ENCODE data around the gene MRPL45.
"Not testable (repeated sequence)": the region's sequence is repeated elsewhere in the genome, so short reads cannot be mapped to it uniquely, and the experiment has no call there.

MRPL45 gene

DNA sequence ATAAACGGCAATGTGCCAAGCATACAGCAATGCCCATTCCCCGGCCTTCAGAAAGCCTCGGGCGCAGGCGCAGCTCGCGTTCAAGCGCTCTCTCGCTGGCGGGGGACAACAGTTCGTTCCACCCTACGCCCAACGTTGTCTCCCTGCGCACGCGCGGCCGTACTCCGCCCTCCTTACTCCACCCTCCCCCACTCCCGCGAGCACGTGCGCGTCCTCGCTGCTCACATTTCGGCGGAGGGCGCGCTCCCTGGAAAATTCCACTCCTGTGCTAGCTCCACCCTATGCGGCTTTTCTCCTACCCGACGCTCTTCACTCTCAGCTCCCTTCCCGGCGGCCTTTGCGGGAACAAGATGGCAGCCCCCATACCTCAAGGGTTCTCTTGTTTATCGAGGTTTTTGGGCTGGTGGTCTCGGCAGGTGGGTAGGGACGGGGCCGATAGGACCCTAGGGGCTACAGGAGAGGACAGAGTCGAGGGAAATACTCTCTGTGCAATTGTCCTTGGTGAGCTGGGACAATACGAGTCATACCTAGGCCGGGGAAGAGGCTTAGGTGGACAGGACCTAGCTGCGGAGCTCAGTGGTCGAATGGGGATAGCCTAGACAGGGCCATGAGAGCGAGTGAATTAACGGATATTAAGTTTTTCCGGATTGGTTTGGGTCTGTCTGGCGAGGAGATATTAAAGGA, at the start of gene MRPL45:
TSS of gene MRPL45 (plus strand) at position 335 of the 684 bp plus-strand sequence. CDS start at position 351, 16 bp downstream.
- peak; percentile 95 for DNase-seq (ENCODE audit: low read depth, low spot score)

- DNase-seq (ENCODE audit: low read depth, low spot score), result not testable (repeated sequence)
These were observed 43.8 kb upstream of the MRPL45 start for GRCh38 chr17:38253191-38253590.

GRCh38 chr17:38254357-38254756, 42.6 kb upstream of the MRPL45 start:
- not testable (repeated sequence) for DNase-seq (ENCODE audit: low read depth, low spot score)

GRCh38 chr17:38257013-38257621, 39.9 kb upstream of the MRPL45 start:
- DNase-seq (ENCODE audit: low read depth, low spot score), result peak; percentile 45

DNA sequence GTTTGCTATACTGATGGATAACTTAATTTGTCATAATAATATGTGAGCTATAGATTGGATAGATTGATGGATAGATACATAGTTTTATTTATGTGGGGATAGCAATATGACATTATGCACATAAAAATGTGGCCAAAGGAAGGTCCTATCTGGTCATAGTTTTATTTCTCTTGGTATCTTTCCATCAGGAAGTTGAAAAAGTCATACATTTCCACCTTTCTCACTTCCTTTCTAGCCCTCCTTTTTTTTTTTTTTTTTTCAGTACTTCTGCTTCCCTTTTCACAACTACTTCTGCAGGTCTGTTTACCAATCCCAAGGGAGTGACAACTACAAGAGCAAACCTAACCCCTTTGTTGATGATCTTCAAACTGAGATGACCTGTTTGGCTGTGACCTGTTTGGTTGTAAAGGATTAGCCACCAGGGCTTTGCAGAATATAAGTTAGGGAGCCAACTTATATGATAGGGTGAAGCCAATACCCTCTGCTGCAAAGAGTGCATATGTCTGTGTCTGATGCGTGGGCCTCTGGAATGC, 30.9 kb upstream of the MRPL45 start:
- not testable (repeated sequence) for DNase-seq (ENCODE audit: low read depth, low spot score)

GRCh38 chr17:38266571-38266970, 30.4 kb upstream of the MRPL45 start:
- DNase-seq (ENCODE audit: low read depth, low spot score), result not testable (repeated sequence)

- not testable (repeated sequence) for DNase-seq (ENCODE audit: low read depth, low spot score)
These were observed 28.8 kb upstream of the MRPL45 start for GRCh38 chr17:38268138-38268537.

- not testable (repeated sequence) for DNase-seq (ENCODE audit: low read depth, low spot score)
These were observed 27.9 kb upstream of the MRPL45 start for GRCh38 chr17:38269045-38269444.

- DNase-seq (ENCODE audit: low read depth, low spot score), result not testable (repeated sequence)
These were observed 27.4 kb upstream of the MRPL45 start for GRCh38 chr17:38269552-38269951.

DNA sequence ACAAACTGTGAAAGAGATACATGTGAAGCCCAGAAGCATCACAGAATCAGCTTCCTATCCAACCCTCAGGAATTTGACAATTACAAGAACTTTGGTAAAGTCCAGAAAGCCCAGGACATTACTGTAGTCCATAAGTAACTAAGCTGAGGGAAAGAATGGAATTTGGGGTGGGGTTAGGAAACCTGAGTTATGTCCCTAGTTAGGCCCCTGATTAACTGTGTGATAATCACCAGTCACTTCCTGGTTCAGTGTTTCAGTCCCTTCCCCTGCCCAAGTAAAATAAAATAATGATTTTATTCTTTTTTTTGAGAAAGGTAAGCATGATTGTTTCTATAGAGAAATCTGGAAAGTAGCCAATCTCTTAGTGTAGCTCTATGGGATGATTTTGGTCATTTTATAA, 11.0 kb upstream of the MRPL45 start:
- not testable (repeated sequence) for DNase-seq (ENCODE audit: low read depth, low spot score)

- not testable (repeated sequence) for DNase-seq (ENCODE audit: low read depth, low spot score)
These were observed 10.4 kb upstream of the MRPL45 start for GRCh38 chr17:38286501-38287091.

DNA sequence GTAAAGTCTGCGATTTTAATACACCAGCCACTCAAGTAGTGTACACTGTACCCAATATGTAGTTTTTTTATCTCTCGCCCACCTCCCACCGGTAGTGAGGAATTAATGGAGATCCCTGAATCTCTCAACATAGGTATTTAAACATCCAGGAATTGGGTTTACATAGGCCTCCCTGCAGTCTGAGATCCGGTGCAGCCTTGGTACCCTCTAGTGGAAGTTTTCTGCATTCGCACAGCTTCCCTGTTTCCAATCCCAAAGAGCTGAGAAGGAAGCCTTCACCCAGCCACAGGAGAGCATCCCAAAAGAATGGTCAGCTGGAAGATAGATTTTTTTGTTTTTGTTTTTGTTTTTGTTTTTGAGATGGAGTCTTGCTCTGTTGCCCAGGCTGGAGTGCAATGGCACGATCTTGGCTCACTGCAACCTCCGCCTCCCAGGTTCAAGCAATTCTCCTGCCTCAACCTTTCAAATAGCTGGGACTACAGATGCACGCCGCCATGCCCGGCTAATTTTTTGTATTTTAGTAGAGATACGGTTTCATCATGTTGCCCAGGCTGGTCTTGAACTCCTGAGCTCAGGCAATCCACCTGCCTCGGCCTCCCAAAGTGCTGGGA, 8.6 kb upstream of the MRPL45 start:
- not testable (repeated sequence) for DNase-seq (ENCODE audit: low read depth, low spot score)

DNA sequence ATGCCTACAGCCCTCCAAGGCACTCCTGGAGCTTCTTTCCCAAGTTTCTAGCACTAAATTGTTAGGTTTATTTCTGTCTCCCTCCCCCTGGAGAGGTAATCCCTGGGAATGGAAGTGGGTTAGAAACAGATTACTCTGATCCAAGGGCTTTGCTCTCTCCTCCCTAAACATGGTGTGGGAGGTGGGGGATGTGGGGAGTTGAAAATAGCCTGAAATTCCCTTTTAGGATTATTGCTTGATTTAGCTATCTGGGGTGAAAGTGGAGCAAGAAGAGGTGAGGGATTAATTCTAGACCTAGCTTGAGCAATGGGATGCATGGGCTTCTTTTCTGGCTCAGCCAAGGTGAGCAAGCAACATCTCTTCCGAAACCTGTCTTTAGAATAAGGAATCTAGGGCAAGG, 7.2 kb upstream of the MRPL45 start:
- not testable (repeated sequence) for DNase-seq (ENCODE audit: low read depth, low spot score)

DNA sequence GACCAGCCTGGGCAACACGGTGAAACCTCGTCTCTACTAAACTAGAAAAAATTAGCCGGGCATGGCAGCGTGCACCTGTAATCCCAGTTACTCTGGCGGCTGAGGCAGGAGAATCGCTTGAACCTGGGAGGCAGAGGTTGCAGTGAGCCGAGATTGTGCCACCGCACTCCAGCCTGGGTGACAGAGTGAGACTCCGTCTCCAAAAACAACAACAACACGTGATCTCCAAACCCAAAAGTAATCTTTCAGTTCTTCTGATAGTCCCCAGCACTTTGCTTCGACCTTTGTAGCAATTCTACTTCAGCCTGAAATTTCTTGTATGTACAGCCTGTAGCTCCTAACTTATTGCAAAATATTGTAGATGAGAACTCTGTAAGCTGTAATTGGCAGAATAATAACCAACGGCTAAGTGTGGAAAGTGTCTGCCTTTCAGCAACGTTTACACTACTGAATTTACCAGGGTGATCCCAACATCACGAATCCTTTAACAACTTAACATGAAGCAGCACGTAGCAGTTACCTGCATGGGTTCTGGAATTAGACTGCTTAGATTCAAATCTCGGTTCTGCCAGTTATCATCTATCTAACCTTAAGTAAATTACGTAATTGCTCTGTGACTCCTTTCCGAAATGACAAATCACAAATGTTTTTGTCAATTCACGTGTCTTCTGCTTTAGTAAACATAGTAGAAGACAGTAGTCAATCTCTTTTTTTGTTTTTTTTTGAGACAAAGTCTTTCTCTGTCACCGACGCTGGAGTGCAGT, 1.2 kb upstream of the MRPL45 start:
- not testable (repeated sequence) for DNase-seq (ENCODE audit: low read depth, low spot score)

- DNase-seq (ENCODE audit: low read depth, low spot score), result no peak
These were observed 18.5 kb downstream of the MRPL45 start for GRCh38 chr17:38315497-38315896.

DNA sequence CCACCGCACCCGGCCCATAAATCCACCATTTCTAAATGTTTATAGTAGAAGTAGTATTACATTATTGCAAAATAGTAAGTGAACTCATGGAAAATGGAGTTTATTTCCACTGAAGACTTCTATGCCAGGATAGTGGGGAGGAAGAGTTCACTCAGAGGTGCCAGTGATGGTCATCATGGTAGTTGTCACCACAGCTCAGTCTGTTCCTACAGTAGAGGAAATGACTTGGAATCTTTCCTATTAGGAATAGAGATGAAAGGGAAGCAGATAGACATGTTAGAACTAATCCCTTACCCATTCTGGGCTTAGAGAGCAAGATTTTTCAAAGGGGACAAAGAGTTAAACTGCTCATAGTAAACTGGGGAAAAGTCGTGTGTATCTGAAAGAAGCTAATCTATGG, 20.1 kb downstream of the MRPL45 start:
- DNase-seq (ENCODE audit: low read depth, low spot score), result no peak

- DNase-seq (ENCODE audit: low read depth, low spot score), result no peak
These were observed 23.5 kb downstream of the MRPL45 start for GRCh38 chr17:38320482-38320881.

DNA sequence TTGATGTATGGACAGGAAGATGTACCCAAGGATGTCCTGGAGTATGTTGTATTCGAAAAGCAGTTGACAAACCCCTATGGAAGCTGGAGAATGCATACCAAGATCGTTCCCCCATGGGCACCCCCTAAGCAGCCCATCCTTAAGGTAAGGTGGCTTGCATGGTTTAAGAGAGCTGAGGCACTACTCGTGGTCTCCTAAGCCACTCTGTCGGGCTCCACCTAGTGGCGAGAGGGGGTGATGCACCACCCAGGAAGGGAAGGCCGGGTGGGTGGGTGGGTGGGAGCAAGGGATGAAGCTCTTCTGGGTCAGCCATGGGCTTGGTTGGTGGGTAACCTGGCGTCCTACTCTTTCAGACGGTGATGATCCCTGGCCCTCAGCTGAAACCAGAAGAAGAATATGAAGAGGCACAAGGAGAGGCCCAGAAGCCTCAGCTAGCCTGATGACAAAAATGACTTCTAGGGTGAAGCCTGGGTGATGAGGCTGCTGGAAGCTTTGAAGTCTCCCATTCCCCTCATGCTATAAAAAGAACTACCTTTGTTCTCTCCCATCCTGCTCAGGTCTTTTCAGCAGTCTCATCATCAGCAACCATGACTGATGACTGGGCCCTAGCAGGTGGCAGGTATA, 25.3 kb downstream of the MRPL45 start:
- no peak for DNase-seq (ENCODE audit: low read depth, low spot score)

- DNase-seq (ENCODE audit: low read depth, low spot score), result no peak
These were observed 25.9 kb downstream of the MRPL45 start for GRCh38 chr17:38322897-38323296.

- no peak for DNase-seq (ENCODE audit: low read depth, low spot score)
These were observed 27.3 kb downstream of the MRPL45 start for GRCh38 chr17:38324141-38324697.

- no peak for DNase-seq (ENCODE audit: low read depth, low spot score)
These were observed 27.8 kb downstream of the MRPL45 start for GRCh38 chr17:38324772-38325171.

All from smooth muscle cell of the brain vasculature (primary cell).